Measurements from ENCODE around the gene GVQW3. TPM values are rescaled to one million over a fixed set of nuclear protein-coding genes. Genes with fewer than 3 reads are reported as not detected.

The GVQW3 gene
- 0.57 to 1.4 TPM (median 0.92 TPM) in 5 replicates for total RNA-seq (2022; extraction: Qiagen RNA extraction)

DNA sequence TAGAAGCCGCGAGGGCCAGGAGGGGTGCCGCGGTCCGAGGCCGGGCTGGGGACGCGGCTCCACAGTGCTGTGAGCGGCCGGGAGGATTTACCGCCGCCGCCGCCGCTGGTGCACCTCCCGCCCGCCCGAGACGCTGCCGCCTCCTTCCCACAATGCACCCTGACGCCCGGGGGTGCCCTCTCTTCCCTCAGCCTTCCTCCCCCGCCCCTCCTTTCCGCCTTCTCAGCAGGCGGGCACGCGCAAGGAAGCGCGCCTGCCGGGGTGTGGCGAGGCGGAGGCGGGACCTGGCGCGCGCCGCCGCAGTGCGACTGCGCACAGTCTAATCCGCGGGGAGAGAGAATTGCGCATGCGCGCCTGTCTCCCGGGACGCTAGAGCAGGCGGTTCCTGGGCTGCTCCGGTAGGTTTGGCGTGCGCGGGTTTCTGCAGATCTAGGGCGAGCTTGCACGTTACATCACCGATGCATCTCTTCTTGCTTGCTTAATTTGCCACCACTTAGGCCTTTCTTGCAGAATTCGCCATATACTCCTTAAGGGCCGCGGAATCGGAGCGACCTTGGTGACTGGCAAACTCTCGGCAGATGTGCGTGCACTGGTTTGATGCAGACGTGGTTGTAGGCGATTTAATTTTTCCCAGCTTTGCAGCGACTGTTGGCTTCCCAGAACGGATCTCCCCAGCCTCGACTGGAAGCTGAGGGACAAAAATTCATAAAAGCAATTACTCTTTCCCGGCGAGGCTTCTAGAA, at the start of gene GVQW3, which contains the start of gene THAP12:
Gene GVQW3 (plus strand): TSS at position 347 of the 743 bp plus-strand sequence. CDS start 506 bp downstream, outside the sequence.
Gene THAP12 (minus strand): TSS at position 156 of the 743 bp plus-strand sequence. CDS start 296 bp downstream, outside the sequence.

DNA sequence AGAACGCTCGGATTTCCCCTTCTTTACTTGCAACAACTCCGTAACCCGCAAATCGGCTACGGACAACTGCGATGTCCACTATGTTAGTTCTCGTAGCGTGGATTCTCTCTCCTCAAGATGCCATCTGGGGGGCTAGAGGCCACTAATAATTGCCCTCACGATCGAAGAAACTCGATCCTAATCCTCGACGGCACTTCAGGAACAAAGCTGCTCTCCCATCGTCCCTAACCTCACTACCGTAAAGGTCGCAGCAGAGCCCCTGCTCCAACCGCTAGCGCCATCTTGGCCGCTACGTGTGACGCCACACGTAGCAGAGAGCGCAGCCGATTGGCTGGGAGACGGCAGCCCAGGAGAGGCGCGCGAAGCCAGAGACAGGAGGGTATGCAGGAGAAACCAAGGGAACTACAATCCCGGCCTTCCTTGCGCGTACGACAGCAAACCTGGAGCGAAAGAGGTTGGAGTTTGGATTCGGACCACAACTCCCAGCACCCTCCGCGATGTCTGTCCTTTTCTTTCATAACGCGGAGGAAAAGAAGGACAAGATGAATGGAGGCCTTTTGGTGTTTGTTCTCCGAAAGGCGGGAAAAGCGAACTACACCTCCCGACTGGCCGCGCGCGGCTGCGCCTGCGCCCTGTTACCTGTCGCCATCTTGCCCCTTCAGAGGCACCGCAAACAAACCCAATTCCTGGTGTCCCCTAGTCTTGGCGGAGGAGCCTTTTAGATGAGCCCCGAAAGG, 63.4 kb downstream of the GVQW3 start, which contains the start of gene EMSY:
Gene EMSY (plus strand): TSS at position 635 of the 737 bp plus-strand sequence. CDS start 1,921 bp downstream, outside the sequence.

Other genes with a start within 250 kb of the GVQW3 start
- 1.0 to 1.9 TPM (median 1.7 TPM) in 5 replicates for gene WNT11, start 174.8 kb upstream of the GVQW3 start, total RNA-seq (2022; extraction: Qiagen RNA extraction)
- gene THAP12, start 191 bp upstream of the GVQW3 start, total RNA-seq (2022; extraction: Qiagen RNA extraction) = 39.7 to 47.5 TPM (median 46.0 TPM) in 5 replicates
- gene EMSY, start 63.7 kb downstream of the GVQW3 start, total RNA-seq (2022; extraction: Qiagen RNA extraction) = 8.3 to 13.7 TPM (median 11.3 TPM) in 5 replicates